KBM-7 (cell line): ENCODE measurements around the gene ODF4.
"Not testable (repeated sequence)": the region's sequence is repeated elsewhere in the genome, so short reads cannot be mapped to it uniquely, and the experiment has no call there.

Experiments
- DNase-seq: peaks from one replicate; pipeline ENCODE4 v3.0.0-alpha.2; 2015
- in situ Hi-C: fragments of 300-500 bp; cut with MboI; formaldehyde crosslinking; loops from 2 replicates; pipeline ENCODE4 v1.14.3; 2020; ENCODE audit warnings: low sequenced_read_pairs, low pct_unique_long_range_greater_than_20kb, mixed read lengths

ODF4 gene

GRCh38 chr17:8360751-8361150 is 21.1 kb downstream of the ODF4 start:
- in situ Hi-C loops: no loop called here

GRCh38 chr17:8362651-8363332 is 23.2 kb downstream of the ODF4 start:
- in situ Hi-C loops: no loop called here

More at GRCh38 chr17:8360751-8361150, 21.1 kb downstream of the ODF4 start:
- no peak for DNase-seq

GRCh38 chr17:8365143-8365542 is 25.5 kb downstream of the ODF4 start:
- in situ Hi-C loops: no loop called here

More at GRCh38 chr17:8362651-8363332, 23.2 kb downstream of the ODF4 start:
- DNase-seq: no peak

GRCh38 chr17:8366231-8366630 is 26.6 kb downstream of the ODF4 start:
- DNase-seq: no peak
- in situ Hi-C loops: no loop called here

More at GRCh38 chr17:8365143-8365542, 25.5 kb downstream of the ODF4 start:
- no peak for DNase-seq

GRCh38 chr17:8368193-8368592 is 28.6 kb downstream of the ODF4 start:
- in situ Hi-C loops: no loop called here
- DNase-seq: no peak

GRCh38 chr17:8369944-8370343 is 30.3 kb downstream of the ODF4 start:
- peak; percentile 47 for DNase-seq
- in situ Hi-C loops: no loop called here

GRCh38 chr17:8371786-8372185 is 32.1 kb downstream of the ODF4 start:
- in situ Hi-C loops: no loop called here
- no peak for DNase-seq

GRCh38 chr17:8372422-8372821 is 32.8 kb downstream of the ODF4 start:
- no peak for DNase-seq
- in situ Hi-C loops: no loop called here

GRCh38 chr17:8373856-8374255 is 34.2 kb downstream of the ODF4 start:
- in situ Hi-C loops, DNase-seq: not testable (repeated sequence)

GRCh38 chr17:8375738-8376259 is 36.2 kb downstream of the ODF4 start:
- no peak for DNase-seq
- in situ Hi-C loops: no loop called here

- in situ Hi-C loops: no loop called here
- DNase-seq: peak; percentile 92
Measured at GRCh38 chr17:8376271-8377067, 36.8 kb downstream of the ODF4 start, which contains the start of gene KRABD2. Gene KRABD2, minus strand, starts transcription at chr17:8376704.

- DNase-seq: no peak
- in situ Hi-C loops: no loop called here
Measured at GRCh38 chr17:8377422-8377821, 37.8 kb downstream of the ODF4 start.

- in situ Hi-C loops, DNase-seq: not testable (repeated sequence)
Measured at GRCh38 chr17:8378117-8378516, 38.5 kb downstream of the ODF4 start.

- in situ Hi-C loops: no loop called here
- no peak for DNase-seq
Measured at GRCh38 chr17:8380049-8380448, 40.4 kb downstream of the ODF4 start.

GRCh38 chr17:8382052-8382879 is 42.6 kb downstream of the ODF4 start:
- in situ Hi-C loops: no loop called here

GRCh38 chr17:8382880-8383142 is 43.2 kb downstream of the ODF4 start:
- in situ Hi-C loops: no loop called here
- DNase-seq: no peak

More at GRCh38 chr17:8382052-8382879, 42.6 kb downstream of the ODF4 start:
- no peak for DNase-seq

GRCh38 chr17:8383143-8383822 is 43.6 kb downstream of the ODF4 start, which contains the start of gene RPL26:
Gene RPL26, minus strand, starts transcription at chr17:8383193. Its CDS starts 883 bp downstream, at chr17:8382310.
- in situ Hi-C loops: no loop called here
- DNase-seq: peak; percentile 100

GRCh38 chr17:8384801-8385378 is 45.2 kb downstream of the ODF4 start:
- in situ Hi-C loops: no loop called here
- DNase-seq: no peak

- in situ Hi-C loops: no loop called here
- DNase-seq: peak; percentile 48
Measured at GRCh38 chr17:8386841-8387240, 47.2 kb downstream of the ODF4 start.
